Mononuclear cell (primary cell): ENCODE measurements around the gene CYP2D6. TPM values are rescaled to one million over a fixed set of nuclear protein-coding genes. Genes with fewer than 3 reads are reported as not detected.
"Not testable (repeated sequence)": the region's sequence is repeated elsewhere in the genome, so short reads cannot be mapped to it uniquely, and the experiment has no call there.

Experiments
- H3K27me3 ChIP-seq: 2 replicates; pipeline ENCODE4 v1.6.0; 2011; ENCODE audit warnings: low read length, control low read depth; ENCODE audit not compliant: insufficient read depth
- H3K4me1 ChIP-seq: 2 replicates; pipeline ENCODE4 v1.5.1; 2011; ENCODE audit warnings: mild to moderate bottlenecking, low read length, control low read depth; ENCODE audit not compliant: insufficient read depth
- H3K4me3 ChIP-seq: 2 replicates; pipeline ENCODE4 v1.5.1; 2011; ENCODE audit warnings: mild to moderate bottlenecking, low read length, moderate library complexity
- H3K9me3 ChIP-seq: 2 replicates; pipeline ENCODE4 v1.5.1; 2011; ENCODE audit warnings: low read depth, mild to moderate bottlenecking, control low read depth, low read length
- total RNA-seq: library from RNA; depleted of rRNA; stranded (reverse); fragments of >200 nt; gene quantifications from one replicate; pipeline ENCODE4 v1.2.3, GENCODE V29; 2012

Gene CYP2D6
- total RNA-seq, 1 donor, result 0.84 TPM

DNA sequence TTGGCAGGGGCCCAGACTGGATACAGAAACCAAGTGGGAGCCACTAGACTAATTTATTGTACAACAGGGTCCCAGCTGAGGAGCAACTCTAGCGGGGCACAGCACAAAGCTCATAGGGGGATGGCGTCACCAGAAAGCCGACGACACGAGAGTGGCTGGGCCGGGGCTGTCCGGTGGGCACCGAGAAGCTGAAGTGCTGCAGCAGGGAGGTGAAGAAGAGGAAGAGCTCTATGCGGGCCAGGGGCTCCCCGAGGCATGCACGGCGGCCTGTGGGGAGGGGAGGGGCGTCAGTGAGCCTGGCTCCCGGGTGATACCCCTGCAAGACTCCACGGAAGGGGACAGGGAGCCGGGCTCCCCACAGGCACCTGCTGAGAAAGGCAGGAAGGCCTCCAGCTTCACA is 19.2 kb upstream of the CYP2D6 start:
- not testable (repeated sequence) for H3K27me3 ChIP-seq, H3K4me3 ChIP-seq, H3K4me1 ChIP-seq, H3K9me3 ChIP-seq

- no peaks in the 10 kb centered on the region for H3K4me1 ChIP-seq
- H3K27me3 ChIP-seq, result no peaks in the 10 kb centered on the region
- H3K4me3 ChIP-seq, result no peak overlapping the region
- H3K9me3 ChIP-seq, result no peaks in the 10 kb centered on the region
These were observed 14.6 kb upstream of the CYP2D6 start for GRCh38 chr22:42145175-42145574.

DNA sequence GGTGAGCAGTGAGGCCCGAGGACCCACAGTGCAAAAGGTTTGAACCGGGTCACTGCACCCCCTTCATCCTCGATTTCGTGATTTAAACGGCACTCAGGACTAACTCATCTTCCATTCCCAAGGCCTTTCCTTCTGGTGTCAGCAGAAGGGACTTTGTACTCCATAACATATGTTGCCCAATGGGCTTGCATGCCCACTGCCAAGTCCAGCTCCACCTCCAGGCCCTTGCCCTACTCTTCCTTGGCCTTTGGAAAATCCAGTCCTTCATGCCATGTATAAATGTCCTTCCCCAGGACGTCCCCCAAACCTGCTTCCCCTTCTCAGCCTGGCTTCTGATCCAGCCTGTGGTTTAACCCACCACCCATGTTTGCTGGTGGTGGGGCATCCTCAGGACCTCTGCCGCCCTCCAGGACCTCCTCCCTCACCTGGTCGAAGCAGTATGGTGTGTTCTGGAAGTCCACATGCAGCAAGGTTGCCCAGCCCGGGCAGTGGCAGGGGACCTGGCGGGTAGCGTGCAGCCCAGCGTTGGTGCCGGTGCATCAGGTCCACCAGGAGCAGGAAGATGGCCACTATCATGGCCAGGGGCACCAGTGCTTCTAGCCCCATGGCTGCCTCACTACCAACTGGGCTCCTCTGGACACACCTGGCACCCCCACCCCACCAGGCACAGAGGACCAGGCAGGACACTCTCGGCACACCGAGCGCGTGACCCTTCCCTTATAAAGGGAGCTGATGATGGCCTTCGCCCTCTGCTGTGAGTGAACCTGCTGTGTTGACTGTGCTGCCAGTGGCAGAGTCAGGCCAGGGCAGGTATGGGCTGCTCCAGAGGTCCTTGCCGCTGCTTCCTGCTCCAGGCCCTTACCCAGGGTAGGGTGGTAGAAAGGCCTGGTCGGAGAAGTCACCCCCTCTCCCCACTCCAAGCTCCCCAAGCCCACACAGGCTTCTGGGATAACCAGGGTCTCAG is 13.5 kb upstream of the CYP2D6 start:
- H3K4me3 ChIP-seq, H3K27me3 ChIP-seq, H3K4me1 ChIP-seq, H3K9me3 ChIP-seq: not testable (repeated sequence)

GRCh38 chr22:42142771-42143461 is 12.3 kb upstream of the CYP2D6 start:
- no peaks in the 10 kb centered on the region for H3K9me3 ChIP-seq
- no peak overlapping the region for H3K4me3 ChIP-seq
- H3K4me1 ChIP-seq, result no peaks in the 10 kb centered on the region
- no peaks in the 10 kb centered on the region for H3K27me3 ChIP-seq

DNA sequence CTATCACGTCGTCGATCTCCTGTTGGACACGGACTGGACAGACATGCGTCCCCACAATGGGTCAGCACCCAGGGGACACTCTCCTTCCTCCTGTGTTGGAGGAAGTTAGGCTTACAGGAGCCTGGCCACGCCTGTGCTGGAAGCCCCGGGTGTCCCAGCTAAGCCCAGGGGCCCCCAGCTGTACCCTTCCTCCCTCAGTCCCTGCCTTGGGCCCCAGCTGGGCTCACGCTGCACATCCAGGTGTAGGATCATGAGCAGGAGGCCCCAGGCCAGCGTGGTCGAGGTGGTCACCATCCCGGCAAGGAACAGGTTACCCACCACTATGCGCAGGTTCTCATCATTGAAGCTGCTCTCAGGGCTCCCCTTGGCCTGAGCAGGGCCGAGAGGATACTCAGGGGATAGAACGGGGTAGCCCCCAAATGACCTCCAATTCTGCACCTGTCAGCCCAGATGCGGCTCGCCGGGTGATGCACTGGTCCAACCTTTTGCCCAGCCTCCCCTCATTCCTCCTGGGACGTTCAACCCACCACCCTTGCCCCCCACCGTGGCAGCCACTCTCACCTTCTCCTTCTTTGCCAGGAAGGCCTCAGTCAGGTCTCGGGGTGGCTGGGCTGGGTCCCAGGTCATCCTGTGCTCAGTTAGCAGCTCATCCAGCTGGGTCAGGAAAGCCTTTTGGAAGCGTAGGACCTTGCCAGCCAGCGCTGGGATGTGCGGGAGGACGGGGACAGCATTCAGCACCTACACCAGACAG is 10.9 kb upstream of the CYP2D6 start:
- H3K4me3 ChIP-seq, H3K27me3 ChIP-seq, H3K4me1 ChIP-seq, H3K9me3 ChIP-seq: not testable (repeated sequence)

GRCh38 chr22:42140153-42140552 is 9.5 kb upstream of the CYP2D6 start:
- H3K27me3 ChIP-seq, H3K4me1 ChIP-seq, H3K9me3 ChIP-seq, H3K4me3 ChIP-seq: not testable (repeated sequence)

GRCh38 chr22:42139508-42139907 is 8.9 kb upstream of the CYP2D6 start:
- not testable (repeated sequence) for H3K27me3 ChIP-seq, H3K4me1 ChIP-seq, H3K4me3 ChIP-seq, H3K9me3 ChIP-seq

- H3K9me3 ChIP-seq, result no peaks in the 10 kb centered on the region
- no peak overlapping the region for H3K4me3 ChIP-seq
- H3K27me3 ChIP-seq, result no peaks in the 10 kb centered on the region
These were observed 8.4 kb upstream of the CYP2D6 start for GRCh38 chr22:42138972-42139371.

GRCh38 chr22:42138122-42138770 is 7.6 kb upstream of the CYP2D6 start:
- Histone ChIP-seq H3K27me3 (no peaks in the 10 kb centered on the region), H3K4me1 (no peaks in the 10 kb centered on the region), H3K9me3 (no peaks in the 10 kb centered on the region), H3K4me3 (no peak overlapping the region)

More at GRCh38 chr22:42138972-42139371, 8.4 kb upstream of the CYP2D6 start:
- H3K4me1 ChIP-seq, result no peaks in the 10 kb centered on the region

DNA sequence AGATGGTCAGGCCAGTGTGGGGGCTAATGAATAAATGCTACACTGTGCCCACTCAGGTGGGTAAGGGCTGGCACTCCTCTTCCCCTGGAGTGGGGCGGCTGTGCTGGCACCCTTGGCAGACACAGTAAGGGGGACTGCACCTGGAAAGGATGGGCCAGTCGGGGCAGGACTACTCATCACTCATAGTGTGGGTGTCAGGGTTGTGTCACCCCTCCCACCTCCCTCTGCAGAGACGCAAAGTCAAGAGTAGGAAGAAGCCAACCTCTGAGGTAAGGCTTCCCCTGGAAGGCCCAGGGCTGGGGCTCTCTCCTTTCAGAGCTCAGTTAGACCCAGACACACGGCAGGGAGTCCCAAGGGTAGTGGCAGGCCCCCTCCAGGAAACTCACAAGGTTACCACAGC is 5.1 kb upstream of the CYP2D6 start:
- not testable (repeated sequence) for H3K27me3 ChIP-seq, H3K9me3 ChIP-seq, H3K4me3 ChIP-seq, H3K4me1 ChIP-seq

GRCh38 chr22:42134100-42135020 is 3.8 kb upstream of the CYP2D6 start:
- Histone ChIP-seq H3K27me3 (no peaks in the 10 kb centered on the region), H3K9me3 (no peaks in the 10 kb centered on the region), H3K4me1 (no peaks in the 10 kb centered on the region), H3K4me3 (no peak overlapping the region)

GRCh38 chr22:42132457-42132856 is 1.8 kb upstream of the CYP2D6 start:
- H3K9me3 ChIP-seq, result no peaks in the 10 kb centered on the region
- no peak overlapping the region for H3K4me3 ChIP-seq
- no peaks in the 10 kb centered on the region for H3K4me1 ChIP-seq
- no peaks in the 10 kb centered on the region for H3K27me3 ChIP-seq

DNA sequence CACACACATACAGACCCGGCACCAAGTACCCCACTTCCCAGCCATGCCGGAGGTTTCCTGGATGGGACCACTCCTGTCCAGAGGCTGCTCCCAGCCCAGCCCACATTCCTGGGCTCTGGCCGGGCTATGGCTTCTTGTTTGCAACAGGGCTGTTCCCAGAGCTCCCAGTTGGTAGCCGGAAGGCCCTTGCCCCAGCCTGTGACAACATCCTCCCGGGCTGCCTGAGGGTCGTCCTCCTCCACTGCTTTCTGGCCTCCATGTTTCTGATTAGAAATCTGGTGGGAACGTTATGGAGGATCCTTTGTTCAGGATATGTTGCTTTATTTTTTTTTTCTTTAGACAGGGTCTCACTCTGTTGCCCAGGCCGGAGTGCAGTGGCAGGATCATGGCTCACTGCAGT is 952 bp upstream of the CYP2D6 start:
- no peaks in the 10 kb centered on the region for H3K27me3 ChIP-seq
- no peaks in the 10 kb centered on the region for H3K9me3 ChIP-seq
- no peak overlapping the region for H3K4me3 ChIP-seq
- no peaks in the 10 kb centered on the region for H3K4me1 ChIP-seq

DNA sequence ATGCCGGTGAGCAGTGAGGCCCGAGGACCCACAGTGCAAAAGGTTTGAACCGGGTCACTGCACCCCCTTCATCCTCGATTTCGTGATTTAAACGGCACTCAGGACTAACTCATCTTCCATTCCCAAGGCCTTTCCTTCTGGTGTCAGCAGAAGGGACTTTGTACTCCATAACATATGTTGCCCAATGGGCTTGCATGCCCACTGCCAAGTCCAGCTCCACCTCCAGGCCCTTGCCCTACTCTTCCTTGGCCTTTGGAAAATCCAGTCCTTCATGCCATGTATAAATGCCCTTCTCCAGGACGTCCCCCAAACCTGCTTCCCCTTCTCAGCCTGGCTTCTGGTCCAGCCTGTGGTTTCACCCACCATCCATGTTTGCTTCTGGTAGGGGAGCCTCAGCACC is 428 bp downstream of the CYP2D6 start:
- H3K9me3 ChIP-seq, H3K4me3 ChIP-seq, H3K4me1 ChIP-seq, H3K27me3 ChIP-seq: not testable (repeated sequence)
